Measurements from ENCODE around the gene OXSR1.

OXSR1 gene

DNA sequence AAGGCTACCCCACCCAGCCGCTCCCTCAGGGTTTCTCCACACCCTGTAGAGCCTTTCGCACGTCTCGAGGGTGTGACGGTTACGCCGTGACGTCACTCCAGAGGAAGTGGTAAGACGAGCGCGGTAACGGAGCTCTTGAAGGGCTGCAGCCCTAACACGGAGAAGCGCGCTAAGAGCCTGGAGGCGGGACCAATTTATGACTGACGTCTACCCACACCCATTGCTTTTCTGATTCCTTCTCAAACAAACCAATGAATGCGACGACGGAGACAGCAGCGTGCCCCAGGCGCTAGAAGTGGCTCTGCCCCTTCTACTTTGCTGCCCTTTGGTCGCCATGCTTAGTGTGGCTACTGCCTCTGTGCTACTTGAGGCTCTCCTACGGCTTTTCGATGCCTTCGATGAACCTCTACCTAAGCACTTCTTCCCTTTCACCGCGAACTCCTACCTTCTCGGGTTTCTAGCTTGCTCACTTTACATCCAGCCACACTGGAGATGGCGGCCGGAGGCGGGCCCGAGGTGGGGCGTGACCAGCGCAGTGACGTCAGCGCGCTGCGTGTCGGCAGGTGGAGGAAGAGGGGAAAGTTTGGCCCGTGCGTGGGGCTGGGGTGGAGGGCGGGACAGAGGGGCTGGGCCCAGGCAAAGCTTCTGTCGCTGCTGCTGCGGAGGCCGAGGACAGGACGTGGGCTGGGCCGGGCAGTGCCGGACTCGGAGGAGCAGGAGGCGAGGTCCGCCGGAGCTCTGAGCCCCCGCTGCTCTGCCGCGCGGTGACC, at the start of gene OXSR1:
TSS of gene OXSR1 (plus strand) at position 586 of the 770 bp plus-strand sequence. CDS start 340 bp downstream, outside the sequence.
- peak; percentile 94 for DNase-seq (ENCODE audit: low read depth)

DNA sequence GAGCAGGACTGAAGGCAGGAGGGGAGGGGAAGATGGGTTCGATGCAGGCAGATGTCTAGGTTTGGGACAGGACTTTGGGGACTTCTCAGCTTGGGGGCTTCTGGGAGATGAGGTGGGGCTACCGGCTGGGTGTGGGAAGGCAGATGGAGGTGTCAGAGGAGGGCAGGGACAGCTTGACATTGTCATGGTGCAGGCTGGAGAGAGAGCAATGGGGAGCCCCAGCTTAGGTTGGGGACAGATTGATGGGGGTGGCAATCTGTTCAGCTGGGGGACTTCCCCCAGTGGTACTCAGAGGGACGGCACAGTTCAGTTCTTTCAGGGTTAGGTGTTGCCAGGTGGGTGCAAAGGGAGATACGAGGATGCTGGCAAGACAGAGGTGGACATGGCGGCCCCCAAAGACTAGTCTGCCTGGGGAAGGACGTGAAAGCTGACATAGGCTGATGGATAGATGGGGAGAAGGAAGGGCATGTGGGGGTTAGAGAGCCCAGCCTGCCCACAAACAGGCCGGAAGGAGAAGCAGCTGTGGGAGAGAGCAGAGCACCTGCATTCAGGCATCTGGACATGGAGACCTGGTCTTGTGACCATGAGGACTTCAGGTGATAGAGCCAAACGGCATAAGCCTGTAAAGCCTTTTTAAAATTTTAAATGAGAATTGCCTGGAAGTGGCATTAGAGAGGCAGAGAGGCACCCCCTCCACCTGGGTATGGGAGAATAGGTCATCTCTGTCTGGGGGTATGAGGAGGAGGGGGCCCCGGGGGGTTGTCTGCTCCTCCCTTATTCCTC, 49.5 kb upstream of the OXSR1 start:
- DNase-seq (ENCODE audit: low read depth): no peak

DNA sequence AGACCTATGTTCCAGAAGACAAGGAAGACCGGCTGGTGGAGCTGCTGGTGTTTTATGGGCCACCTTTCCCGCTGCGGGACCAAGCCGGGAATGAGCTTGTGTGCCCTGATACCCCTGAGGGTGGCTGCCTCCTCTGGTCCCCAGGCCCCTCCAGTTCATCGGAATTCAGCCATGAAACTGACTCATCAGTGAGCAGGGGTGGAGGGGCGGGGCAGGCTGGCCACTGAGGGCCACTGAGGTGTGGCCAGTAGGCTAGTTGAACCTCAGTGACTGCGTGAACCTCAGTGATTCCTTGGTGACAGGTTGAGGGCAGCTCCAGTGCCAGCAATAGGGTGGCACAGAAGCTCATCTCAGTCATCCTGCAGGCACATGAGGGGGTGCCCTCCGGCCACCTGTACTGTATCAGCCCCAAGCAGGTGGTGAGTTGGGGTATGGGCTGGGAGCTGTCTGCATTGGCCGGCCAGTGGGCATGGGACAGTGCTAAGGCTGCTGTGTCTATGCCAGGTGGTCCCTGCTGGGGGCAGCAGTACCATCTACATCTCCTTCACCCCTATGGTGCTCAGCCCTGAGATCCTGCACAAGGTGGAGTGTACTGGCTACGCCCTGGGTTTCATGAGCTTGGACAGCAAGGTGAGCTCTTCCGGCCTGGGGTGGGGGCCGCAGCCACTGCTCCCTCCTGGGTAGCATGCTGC, 48.7 kb upstream of the OXSR1 start:
- no peak for DNase-seq (ENCODE audit: low read depth)

DNA sequence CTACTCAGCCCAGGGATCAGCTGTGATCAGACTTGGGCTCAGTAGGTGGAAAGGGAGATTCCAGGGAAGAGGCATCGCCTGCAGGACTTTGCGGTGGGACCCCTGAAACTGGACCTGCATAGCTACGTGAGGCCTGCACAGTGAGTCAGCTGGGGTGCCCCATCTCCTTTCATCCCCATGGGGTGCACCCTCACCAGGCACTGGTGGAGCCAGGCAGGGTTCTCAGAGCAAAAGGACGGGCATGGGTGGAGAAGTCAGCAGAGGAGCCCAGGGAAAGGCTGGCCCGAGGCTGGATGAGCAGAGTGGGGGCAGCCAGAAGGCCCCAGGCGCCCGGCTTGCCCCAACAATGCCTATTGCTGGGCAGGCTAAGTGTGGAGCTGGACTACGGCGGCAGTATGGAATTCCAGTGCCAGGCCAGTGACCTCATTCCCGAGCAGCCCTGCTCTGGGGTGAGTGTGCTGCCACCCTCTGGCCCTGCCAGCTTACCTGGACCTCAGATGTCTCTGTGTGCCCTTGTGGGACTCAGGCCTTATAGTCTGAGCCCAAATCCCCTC, 48.1 kb upstream of the OXSR1 start:
- DNase-seq (ENCODE audit: low read depth): no peak

DNA sequence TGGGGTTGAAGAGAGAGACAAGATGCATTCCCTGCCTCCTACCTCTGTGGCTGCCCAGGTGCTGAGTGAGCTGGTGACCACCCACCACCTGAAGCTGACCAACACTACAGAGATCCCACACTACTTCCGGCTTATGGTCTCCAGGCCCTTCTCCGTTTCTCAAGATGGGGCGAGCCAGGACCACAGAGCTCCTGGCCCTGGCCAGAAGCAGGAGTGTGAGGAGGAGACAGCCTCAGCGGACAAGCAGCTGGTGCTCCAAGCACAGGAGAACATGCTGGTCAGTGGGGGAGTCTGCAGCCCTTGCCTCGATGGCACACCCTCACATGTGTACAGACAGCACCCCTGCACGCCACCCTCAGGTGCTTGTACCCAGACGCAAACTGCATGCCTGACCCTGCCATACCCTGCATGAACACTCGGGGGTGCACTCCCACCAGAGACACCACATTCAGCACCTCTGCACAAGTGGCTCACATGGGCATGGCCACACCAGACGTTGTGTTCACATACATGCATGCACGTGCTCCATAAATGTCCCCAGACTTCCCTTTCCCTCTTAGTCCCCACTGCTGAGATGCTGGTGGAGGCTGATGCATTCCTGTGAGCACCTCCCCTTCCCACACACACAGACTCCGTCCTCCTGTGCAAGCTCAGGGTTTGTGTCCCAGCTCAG, 47.5 kb upstream of the OXSR1 start:
- DNase-seq (ENCODE audit: low read depth): peak; percentile 70

DNA sequence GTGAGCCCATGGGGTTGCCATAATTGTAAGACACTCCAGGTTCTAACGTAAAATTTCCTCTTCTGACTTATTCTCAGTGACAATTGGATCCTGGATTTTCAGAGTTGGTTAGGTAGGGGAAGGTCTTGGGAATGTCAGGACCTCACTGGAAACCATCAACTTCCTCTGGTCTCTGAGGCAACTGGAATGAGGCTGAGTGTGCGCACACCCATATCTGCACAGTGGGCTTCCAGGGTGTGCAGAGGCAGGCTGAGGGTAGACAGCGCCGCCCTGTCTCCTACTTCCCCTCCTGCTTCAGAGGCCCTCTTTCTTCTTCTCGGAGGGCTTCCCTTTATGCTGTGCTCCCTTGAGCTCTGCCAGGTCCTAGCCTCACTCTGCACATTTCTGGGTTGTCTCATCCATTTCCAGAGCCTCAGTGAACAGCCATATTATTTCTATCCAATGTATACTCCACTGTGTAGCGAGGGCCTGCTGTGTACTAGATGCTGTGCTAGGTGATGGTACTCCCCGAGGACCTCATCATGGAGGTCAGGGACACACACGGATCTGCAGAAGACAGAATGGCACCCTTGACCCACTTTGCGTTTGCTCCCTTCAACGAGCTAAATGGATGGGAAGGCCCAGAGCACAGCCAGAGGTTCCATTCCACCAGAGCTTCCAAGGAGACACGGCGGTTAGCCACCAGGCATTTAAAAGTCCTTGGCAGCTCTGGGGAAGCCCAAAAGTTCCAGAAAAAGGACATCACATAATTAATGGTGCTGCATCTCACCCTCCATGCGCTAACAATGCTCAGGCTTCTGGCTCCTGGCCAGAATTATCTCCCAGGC, 46.7 kb upstream of the OXSR1 start:
- DNase-seq (ENCODE audit: low read depth): no peak

DNA sequence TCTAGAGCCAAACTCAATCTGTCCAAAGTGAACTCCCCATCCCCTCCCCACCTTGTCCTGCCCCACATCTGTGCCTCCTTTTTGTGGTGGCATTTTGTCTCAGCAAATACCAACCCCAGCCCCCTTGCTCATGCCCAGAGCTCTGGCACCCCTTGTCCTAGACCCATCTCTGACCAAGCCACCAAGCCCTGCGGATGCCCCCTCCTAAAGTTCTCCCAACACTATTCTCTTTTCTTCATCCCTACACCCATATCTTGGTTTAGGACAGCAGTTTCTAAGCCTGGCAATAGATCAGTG, 46.1 kb upstream of the OXSR1 start:
- no peak for DNase-seq (ENCODE audit: low read depth)

DNA sequence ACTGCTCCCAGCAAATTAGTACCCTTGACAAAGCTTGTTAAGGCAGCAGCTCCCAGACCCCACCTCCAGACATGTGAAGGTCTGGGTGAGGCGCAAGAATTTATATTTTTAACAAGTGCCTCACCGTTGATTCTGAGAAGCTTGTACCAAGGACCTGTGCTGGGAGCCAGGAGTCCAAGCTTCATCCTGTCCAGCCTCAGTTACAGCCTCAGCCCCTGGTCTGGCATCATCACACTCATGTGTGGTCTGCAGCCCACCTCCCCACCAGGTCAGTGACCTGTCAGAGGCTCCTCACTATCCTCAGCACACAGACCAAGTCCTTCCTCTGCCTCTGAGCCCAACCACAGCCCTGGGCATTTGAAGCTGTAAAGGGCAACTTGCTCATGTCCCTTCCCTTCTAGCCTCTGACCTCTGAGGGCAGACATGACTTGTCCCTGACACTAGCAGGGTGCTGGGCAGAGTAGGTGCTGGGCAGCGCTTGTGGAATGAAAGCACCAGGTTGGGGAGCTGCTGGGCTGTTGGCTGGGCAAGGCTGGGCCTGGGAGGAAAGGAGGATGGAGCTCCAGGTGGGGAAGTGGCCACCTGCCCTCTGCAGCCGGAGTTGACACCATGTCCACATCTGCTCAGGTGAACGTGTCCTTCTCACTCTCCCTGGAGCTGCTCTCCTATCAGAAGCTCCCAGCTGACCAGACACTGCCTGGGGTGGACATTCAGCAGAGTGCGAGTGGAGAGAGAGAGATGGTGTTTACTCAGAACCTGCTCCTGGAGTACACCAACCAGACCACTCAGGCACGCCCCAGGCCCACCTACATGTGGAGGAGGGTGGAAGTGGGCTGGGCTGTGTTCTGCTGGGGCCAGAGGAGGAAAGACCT, 45.3 kb upstream of the OXSR1 start:
- no peak for DNase-seq (ENCODE audit: low read depth)

DNA sequence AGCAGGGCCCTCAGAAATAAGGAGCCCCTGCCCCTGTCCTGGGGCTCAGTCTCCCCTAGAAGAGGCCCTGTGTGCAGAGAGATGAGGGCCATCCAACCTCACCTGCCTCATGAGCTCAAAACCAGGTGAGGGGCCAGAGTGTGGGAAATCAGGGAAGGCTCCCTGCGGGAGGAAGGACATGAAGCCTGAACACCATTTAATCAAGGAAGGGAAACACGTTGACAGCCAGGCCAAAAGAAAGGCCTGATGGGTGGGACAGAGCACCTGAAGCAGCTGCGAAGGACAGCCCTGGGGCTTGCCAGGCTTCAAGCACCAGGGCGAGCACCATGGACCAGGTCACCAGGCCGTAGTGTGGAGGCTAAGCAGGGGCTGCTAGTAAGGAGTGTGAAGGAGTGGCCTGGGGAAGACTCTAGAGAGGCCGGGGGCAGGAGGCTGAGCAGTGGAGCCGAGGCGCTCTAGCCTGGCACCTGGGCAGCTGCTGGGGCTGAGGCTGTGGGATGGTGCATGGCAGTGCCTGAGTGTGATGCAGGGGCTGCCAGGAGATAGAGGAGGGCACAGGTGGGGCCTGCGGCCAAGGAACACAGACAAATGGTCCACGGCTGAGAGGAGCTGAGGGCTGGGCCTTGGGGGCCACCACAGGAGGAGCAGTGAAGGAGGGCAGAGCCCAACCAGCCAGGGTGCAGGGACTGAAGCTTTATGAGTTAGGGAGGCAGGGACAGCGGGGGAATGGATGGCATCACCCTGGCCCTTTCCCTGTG, 44.5 kb upstream of the OXSR1 start:
- DNase-seq (ENCODE audit: low read depth): no peak

DNA sequence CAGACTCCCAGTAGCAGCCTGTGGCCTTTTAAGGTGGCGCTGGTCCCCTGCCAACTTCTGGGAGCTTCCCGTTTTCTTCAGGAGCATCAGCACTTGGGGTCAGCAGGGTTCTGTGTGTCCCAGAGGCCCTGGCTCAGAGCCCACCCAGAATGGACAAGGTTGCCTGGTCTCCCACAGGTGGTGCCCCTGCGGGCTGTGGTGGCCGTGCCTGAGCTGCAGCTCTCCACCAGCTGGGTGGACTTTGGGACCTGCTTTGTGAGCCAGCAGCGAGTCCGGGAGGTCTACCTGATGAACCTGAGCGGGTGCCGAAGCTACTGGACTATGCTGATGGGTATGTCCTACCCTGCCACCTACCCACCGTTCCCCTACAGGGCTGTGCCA, 43.9 kb upstream of the OXSR1 start:
- DNase-seq (ENCODE audit: low read depth): no peak

DNA sequence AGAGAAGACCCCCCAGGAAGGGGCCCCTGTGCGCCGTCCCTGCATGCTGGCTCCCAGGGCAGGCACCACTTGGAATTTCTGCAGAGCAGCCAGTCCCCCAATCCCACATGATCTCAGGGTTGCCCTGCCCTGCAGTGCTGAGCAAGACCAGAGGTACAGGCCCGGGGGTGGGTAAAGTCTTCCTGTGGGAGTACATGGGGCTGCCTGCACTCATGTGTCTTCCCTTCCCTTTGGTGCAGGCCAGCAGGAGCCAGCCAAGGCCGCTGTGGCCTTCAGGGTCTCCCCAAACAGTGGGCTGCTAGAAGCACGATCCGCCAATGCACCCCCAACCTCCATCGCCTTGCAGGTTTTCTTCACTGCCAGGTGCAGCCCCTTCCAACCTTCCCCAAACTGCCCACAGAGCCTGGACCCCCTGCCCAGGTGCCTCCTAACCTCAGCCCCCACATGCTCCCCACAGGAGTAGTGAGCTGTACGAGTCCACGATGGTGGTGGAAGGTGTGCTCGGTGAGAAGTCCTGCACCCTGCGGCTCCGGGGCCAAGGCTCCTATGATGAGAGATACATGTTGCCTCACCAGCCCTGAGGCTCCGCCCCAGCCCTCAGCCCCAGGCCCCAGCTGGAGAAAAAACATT, 43.4 kb upstream of the OXSR1 start:
- no peak for DNase-seq (ENCODE audit: low read depth)

DNA sequence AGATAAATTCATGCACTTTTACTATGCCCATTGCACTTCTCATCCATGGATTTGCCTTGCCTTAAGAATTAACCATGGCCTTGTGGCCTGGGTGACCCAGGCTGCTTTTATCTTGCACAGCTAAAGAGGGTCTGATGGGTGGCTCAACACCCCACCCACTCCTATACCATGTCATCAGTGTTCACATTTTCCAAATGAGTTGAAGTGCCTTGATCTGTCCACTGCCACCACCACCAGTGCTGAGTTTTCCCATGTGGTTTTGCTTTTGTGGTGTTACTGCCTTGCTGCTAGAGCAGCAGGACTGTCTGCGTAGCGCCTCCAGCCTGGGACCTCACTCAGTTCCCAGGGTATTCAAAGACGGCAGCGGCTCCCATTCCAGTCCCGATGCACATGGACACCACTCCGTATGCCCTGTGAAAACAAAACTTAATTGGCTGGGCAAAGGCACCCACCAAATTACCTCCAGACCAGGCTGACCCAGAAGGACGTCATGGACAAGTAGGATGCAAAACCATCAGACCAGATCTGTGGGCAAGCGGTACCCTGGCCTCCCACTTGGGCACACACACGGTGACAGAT, 42.5 kb upstream of the OXSR1 start:
- no peak for DNase-seq (ENCODE audit: low read depth)

DNA sequence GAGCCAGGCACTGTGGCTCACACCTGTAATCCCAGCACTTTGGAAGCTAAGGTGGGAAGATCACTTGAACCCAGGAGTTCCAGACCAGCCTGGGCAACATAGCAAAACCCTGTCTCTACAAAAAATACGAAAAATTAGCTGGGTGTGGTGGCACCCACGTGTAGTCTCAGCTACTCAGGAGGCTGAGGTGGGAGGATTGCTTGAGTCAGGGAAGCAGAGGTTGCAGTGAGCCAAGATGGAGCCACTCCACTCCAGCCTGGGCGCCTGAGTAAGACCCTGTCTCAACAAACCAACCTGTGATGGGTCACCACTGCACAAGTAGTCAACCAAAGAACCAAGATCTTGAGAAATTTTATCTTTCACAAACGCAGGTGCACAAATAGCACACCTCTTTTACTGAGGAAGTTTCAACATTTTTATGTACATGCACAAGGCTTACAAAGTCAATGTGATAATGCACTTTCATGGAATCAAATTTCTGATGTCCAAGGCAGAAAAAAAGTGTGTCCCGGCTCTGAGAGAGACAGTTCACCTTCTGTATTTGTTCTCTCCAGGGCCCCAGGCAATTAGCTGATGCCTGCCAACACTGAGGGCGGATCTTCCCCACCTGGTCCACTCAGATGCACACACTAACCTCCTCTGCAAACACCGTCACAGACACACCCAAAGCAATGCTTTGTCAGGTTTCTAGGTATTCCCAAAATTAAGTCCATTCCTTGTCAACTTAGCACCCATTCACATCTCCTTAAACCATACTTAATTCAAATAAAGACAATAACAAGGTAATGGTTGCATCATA, 40.8 kb upstream of the OXSR1 start:
- DNase-seq (ENCODE audit: low read depth): no peak

DNA sequence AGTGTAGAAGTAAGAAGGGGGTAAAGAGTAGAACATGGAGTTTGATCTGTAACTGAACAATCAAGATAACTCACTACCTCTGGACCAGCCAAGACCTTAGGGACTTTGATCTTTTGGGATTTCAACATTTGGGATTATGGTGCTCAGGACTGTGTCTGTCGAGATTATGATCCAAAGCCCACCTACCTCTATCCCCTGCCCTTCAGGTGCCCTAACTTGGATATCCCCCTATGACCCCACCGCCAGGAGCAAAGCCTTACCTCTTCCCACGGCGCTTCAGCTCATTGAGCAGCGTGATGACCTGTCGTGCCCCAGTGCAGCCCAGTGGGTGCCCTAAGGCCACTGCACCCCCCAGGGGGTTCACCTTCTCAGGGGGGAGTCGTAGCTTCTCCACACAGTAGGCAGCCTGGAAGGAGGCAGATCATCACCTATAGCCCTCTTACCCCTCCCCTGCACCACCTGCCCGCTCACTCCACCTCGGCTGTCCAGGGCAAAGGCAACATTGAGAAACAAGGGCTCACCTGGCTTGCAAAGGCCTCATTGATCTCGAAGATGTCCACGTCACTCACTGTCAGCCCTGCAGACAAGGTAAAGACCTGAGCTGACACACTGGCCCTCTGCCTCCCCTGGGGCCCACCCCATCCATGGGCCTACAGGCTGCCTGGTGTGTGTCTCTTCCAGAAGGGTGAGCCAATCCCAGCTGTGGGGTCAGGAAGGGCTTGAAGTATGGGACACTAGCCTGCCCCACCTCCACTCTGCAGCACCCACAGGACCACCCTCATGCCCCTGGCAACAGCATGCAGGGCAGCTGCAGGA, 39.8 kb upstream of the OXSR1 start:
- no peak for DNase-seq (ENCODE audit: low read depth)

DNA sequence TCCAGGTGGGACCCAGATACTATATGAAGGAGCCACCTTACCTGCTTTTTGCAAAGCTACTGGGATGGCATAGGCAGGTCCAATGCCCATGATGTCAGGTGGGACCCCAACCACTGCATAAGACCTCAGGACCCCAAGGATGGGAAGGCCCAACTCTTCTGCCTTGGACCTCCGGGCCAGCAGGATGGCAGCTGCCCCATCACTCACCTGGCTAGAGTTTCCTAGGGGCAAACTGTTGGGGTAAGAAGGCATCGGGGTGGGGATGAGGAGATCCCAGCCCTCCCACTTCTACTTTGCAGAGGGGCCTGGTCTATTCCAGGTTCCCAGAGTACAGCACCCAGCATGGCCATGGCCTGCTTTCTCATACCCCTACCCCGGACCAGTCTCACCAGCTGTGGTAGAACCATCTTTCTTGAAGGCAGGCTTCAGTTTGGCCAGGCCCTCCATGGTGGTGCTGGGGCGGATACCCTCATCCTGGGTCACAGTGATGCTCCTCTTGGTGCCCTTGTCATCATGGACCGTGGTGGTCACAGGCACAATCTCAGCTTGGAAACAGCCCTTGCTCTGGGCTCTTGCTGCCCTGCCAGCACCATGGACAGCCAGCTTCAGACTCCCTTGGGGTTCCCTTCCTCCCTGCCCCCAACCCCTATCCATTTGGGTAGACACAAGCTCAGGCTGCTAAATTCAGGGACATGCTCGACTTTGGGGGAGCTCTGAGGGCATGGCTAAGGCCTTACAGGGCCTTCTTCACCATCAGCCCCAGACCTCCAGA, 39.0 kb upstream of the OXSR1 start:
- no peak for DNase-seq (ENCODE audit: low read depth)

DNA sequence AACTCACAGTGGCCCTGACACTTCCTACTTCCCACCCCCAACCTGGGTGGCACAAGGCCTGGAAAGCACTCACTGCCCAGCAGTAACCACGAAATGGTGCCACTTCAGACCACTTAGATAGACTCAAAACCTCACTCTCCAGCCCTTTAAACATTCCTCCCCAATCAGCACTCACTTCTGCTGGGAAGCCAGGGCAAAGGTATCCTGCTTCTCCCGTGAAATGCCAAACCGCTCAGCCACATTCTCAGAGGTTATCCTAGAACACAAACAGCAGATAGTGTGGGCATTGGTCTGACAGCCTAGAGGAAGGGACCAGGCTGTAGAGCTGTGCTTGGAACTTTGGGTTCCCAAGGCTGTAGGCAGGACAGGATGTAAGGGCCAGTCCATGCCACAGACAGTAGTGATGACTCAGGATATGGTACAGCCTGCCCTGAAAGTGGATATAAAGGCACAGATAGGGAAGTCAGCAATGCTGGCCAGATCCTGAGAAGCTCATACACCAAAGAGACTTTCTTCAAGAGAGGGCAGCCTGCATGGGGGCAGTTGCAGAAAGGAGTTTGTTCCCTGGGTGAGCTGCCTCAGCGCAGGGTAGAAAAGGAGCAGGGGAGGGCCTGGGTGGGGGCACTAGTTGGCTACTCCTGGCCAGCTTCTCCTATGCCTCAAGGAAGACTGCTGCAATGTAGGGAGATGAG, 37.6 kb upstream of the OXSR1 start:
- DNase-seq (ENCODE audit: low read depth): no peak

Measured in activated T-cell treated with anti-CD3 and anti-CD28 coated beads for 48 hours (primary cell).